GM23338 (cell line): Measurements from ENCODE around the gene PRDM5.

Source experiments
- CTCF ChIP-seq, 2 experiments: fragments of 200-600 bp in 1 of 2; sonication (generic) in 1 of 2; conservative IDR thresholded peaks; 2 replicates each; pipeline versions ENCODE4 v1.5.1 to v1.6.1; 2016 to 2017; ENCODE audit warnings: antibody characterized with exemption in 2 of 2, low read depth in 2 of 2, mild to moderate bottlenecking in 2 of 2, moderate library complexity in 1 of 2
- EZH2phosphoT487 ChIP-seq: fragments of 200-600 bp; sonication (generic); IDR thresholded peaks from one replicate; pipeline ENCODE4 v1.8.1; 2018; ENCODE audit warnings: antibody characterized with exemption; ENCODE audit not compliant: unreplicated experiment
- POLR2AphosphoS5 ChIP-seq: IDR thresholded peaks from 2 replicates; pipeline ENCODE4 v1.6.1; 2016; ENCODE audit warnings: antibody characterized with exemption, low read depth
- REST ChIP-seq: IDR thresholded peaks from one replicate; pipeline ENCODE4 v1.6.1; 2018; ENCODE audit warnings: antibody characterized with exemption; ENCODE audit not compliant: unreplicated experiment

GRCh38 chr4:120692964-120693363 lies 229.6 kb downstream of the PRDM5 start:
- TF ChIP-seq CTCF (conservative IDR thresholded peaks at IDR 0.05; ENCODE audit: low read depth in 2 of 2) (no peak), POLR2AphosphoS5 (no peak), EZH2phosphoT487 (no peak), REST (no peak)
